Mucosa of stomach (tissue), 1 donor: ENCODE measurements around the gene LCE3A.
"Not testable (repeated sequence)": the region's sequence is repeated elsewhere in the genome, so short reads cannot be mapped to it uniquely, and the experiment has no call there.

ENCODE experiments used
- H3K27me3 ChIP-seq: one replicate; pipeline ENCODE4 v1.7.0; 2013; ENCODE audit warnings: mild to moderate bottlenecking, low read length; ENCODE audit not compliant: control insufficient read depth, insufficient read depth
- H3K36me3 ChIP-seq: one replicate; pipeline ENCODE4 v1.7.0; 2013; ENCODE audit warnings: low read length; ENCODE audit not compliant: control insufficient read depth, insufficient read depth
- H3K4me1 ChIP-seq: one replicate; pipeline ENCODE4 v1.7.0; 2013; ENCODE audit warnings: mild to moderate bottlenecking, low read length; ENCODE audit not compliant: control insufficient read depth, insufficient read depth
- H3K4me3 ChIP-seq: one replicate; pipeline ENCODE4 v1.7.0; 2013; ENCODE audit warnings: low read length
- H3K9ac ChIP-seq: one replicate; pipeline ENCODE4 v1.7.0; 2013; ENCODE audit warnings: mild to moderate bottlenecking, low read length, moderate library complexity
- H3K9me3 ChIP-seq: one replicate; pipeline ENCODE4 v1.7.0; 2013; ENCODE audit warnings: mild to moderate bottlenecking, low read length, moderate library complexity; ENCODE audit not compliant: control insufficient read depth
- donor health status: Pancreatic carcinoma.

LCE3A gene, protein sequence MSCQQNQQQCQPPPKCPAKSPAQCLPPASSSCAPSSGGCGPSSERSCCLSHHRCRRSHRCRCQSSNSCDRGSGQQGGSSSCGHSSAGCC

DNA sequence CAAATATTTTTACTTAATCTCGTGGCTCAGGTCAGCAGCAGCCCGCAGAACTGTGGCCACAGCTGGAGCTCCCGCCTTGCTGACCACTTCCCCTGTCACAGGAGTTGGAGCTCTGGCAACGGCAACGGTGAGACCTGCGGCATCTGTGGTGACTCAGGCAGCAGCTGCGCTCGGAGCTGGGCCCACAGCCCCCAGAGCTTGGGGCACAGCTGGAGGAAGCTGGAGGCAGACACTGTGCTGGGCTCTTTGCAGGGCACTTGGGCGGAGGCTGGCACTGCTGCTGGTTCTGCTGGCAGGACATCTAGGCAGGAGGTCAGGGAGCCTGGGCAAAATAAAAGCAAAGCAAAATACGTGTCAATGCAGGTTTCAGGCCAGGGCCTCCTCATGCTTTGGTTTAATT is at the start of gene LCE3A:
Gene LCE3A (minus strand): TSS at position 301 of the 400 bp plus-strand sequence. CDS start 0 bp downstream, at position 301.
- no peak within 1 kb of the TSS for H3K9ac ChIP-seq
- no peak within 1 kb of the TSS for H3K4me3 ChIP-seq
- peaks cover 5% of the 10 kb centered on the region for H3K27me3 ChIP-seq
- H3K4me1 ChIP-seq = no peaks in the 10 kb centered on the region
- H3K36me3 ChIP-seq = no peaks in the 10 kb centered on the region
- H3K9me3 ChIP-seq = no peaks in the 10 kb centered on the region

DNA sequence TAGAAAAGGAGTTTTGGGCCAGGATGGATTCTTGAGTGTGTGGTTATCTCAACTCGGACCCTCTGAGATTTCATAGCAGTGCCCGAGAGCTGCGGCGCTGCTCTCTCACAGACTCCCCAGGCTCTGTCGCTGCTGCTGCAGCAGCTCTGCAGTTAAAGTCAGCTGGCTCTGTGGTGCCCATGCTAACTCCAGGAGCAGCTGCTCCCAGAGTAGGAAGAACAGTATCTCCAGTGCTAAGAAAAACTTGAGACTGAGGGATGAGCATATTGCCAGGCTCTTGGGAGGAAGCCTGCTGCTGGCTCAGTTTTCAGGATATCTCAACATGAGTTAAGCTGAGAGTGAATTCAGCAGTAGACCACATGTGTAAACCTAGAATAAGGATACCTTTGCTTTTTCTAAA is 44.7 kb upstream of the LCE3A start:
- Histone ChIP-seq H3K27me3 (no peaks in the 10 kb centered on the region), H3K9ac (no peak overlapping the region), H3K4me3 (no peak overlapping the region), H3K9me3 (no peaks in the 10 kb centered on the region), H3K36me3 (no peaks in the 10 kb centered on the region), H3K4me1 (no peaks in the 10 kb centered on the region)

DNA sequence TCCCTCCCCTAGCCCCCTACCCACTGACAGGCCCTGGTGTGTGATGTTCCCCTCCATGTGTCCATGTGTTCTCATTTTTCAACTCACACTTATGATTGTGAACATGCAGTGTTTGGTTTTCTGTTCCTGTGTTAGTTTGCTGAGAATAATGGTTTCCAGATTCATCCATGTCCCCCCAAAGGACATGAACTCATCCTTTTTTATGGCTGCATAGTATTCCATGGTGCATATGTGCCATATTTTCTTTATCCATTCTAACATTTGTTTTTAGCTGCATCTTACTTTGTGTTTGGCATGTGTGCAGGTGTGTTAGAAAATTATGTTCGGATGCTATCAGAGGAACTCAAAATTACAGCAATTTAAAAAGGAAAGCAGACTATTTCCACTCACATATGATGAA is 43.3 kb upstream of the LCE3A start:
- H3K9ac ChIP-seq, H3K36me3 ChIP-seq, H3K4me3 ChIP-seq, H3K4me1 ChIP-seq, H3K9me3 ChIP-seq, H3K27me3 ChIP-seq: not testable (repeated sequence)

DNA sequence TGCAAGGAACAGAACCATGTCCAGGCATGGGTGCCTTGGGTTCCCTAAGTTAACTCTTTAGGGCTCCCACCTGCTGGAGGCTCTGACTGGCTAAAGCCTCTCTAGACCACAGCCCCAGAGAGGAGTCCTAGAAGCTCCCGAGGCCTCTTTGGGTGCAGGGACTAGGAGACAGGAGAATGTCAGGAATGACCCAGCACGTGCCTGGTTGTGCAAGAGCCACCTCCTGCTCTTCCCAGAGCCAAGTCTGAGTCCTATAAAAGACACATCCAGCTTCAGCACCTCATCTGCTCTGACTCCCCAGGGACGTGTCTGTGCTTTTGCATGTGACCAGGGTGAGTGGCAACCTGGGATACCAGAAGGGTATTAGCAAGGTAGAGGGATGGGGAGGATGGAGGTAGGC is 40.2 kb upstream of the LCE3A start, which contains the start of gene LCE2D:
Gene LCE2D (plus strand): TSS at position 283 of the 400 bp plus-strand sequence. CDS start 726 bp downstream, outside the sequence.
- no peaks in the 10 kb centered on the region for H3K4me1 ChIP-seq
- H3K4me3 ChIP-seq = no peak within 1 kb of the TSS
- H3K9me3 ChIP-seq = no peaks in the 10 kb centered on the region
- no peaks in the 10 kb centered on the region for H3K36me3 ChIP-seq
- H3K27me3 ChIP-seq = no peaks in the 10 kb centered on the region
- H3K9ac ChIP-seq = no peak within 1 kb of the TSS

DNA sequence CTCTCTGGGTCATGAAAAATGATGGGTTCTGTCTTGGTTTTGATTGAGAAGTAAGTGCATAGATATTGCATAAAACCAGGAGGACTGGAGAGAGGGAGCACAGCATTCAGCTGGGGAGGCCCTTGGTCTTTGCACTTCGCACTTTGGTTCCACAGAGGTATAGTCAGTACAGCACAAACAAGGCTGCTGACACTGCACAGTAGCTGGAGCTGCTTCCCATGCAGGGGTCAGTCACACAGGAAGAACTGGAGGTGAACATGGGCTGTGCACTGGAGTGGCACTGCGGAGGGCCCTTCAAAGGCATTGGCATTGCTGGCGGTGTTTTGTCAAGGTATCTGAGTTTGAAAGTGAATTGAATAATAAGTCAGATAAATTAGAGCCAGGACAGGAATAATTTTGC is 35.7 kb upstream of the LCE3A start:
- H3K9ac ChIP-seq = no peak overlapping the region
- no peaks in the 10 kb centered on the region for H3K9me3 ChIP-seq
- no peaks in the 10 kb centered on the region for H3K27me3 ChIP-seq
- no peaks in the 10 kb centered on the region for H3K4me1 ChIP-seq
- no peak overlapping the region for H3K4me3 ChIP-seq
- no peaks in the 10 kb centered on the region for H3K36me3 ChIP-seq

DNA sequence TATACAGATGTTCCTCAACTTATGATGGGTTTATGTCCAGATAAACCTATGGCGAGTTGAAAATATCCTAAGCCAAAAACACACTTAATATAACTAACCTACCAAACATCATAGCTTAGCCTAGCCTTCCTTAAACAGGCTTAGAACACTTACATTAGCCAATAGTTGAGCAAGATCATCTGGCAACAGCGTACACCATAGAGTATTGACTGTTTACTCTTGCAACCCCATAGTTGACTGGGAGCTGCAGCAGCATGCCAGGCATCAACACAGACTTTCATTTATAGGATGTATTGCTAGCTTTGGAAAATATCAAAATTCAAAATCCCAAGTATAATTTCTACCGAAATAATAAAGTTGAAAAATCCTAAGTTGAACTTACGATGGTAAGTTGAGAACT is 34.8 kb upstream of the LCE3A start:
- no peaks in the 10 kb centered on the region for H3K9me3 ChIP-seq
- no peak overlapping the region for H3K4me3 ChIP-seq
- no peaks in the 10 kb centered on the region for H3K27me3 ChIP-seq
- H3K4me1 ChIP-seq = no peaks in the 10 kb centered on the region
- no peak overlapping the region for H3K9ac ChIP-seq
- H3K36me3 ChIP-seq = no peaks in the 10 kb centered on the region

DNA sequence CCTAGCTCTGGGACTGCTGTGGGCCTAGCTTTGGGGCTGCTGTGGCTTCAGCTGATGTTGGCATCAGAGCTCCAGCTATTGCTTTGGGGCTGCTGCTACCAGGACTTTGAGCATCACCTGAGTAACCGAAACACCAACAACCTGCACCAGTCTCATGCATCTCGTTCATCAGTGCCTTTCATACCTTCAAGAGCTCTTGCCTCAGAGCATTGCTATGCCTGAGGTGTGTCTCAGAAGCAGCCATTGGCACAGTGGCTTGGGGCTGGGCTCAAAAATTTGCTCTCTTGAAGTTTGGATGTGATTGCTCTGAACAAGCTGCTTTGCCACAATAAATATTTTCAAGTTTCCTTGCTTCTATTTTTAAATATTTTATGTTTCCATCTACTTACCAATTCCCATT is 33.6 kb upstream of the LCE3A start:
- no peak overlapping the region for H3K4me3 ChIP-seq
- no peaks in the 10 kb centered on the region for H3K27me3 ChIP-seq
- no peaks in the 10 kb centered on the region for H3K36me3 ChIP-seq
- no peak overlapping the region for H3K9ac ChIP-seq
- H3K9me3 ChIP-seq = no peaks in the 10 kb centered on the region
- H3K4me1 ChIP-seq = no peaks in the 10 kb centered on the region

DNA sequence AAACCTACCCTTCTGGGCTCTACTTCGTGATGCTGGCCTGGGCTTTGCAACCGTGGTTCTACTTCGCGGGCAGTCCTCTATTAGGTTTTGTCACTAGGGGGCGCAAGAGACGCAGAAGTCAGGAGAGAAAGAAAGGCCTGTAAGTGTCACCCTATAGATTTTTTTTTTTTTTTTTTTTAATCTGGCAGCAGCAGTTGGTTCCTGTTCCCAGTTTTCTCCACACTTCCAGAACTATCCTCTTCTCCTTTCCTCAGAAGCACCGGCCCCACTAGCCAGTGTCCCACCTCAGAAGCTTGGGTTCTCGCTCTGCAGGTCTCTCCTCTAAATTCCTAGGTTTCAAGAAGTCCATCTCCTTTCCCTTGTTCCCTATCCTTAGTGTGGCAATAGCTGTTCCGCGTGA is 31.2 kb upstream of the LCE3A start:
- Histone ChIP-seq H3K27me3 (no peaks in the 10 kb centered on the region), H3K9me3 (no peaks in the 10 kb centered on the region), H3K36me3 (no peaks in the 10 kb centered on the region), H3K4me3 (no peak overlapping the region), H3K9ac (no peak overlapping the region), H3K4me1 (no peaks in the 10 kb centered on the region)

DNA sequence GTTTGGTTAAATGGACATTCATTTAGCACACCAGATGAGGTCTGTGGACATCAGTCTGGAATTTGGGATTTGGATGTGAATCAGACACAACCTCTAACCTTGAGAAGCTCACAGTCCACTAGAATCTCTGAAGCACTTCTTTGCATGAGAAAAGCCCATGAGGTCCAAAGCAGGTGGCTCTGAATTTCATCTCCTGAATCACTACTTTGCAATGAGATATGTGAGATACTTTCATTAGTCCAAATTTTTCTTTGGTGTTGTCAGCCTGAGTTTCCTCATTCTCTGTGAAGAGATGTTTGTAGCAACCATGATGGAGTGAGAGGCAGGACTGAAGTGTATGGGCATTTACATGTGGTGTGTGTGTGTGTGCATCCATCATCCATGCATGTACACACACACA is 23.8 kb upstream of the LCE3A start:
- Histone ChIP-seq H3K4me3 (no peak overlapping the region), H3K9me3 (no peaks in the 10 kb centered on the region), H3K27me3 (no peaks in the 10 kb centered on the region), H3K4me1 (no peaks in the 10 kb centered on the region), H3K9ac (no peak overlapping the region), H3K36me3 (no peaks in the 10 kb centered on the region)

DNA sequence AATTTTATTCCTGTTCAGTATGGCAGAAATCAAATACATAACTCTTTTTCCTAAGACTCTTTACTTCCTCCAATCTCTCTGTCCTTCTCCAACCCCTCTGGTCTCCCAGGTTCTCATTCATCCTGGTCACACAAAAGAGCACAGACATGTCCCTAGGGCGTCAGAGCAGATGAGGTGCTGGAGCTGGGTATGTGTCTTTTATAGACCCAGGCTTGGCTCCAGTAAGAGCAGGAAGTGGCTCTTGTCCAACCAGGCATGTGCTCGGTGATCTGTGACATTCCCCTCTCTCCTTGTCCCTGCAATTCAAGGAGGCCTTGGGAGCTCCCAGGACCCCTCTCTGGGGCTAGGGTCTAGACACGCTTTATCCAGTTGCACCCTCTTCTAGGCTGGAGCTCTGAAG is 22.2 kb upstream of the LCE3A start:
- Histone ChIP-seq H3K4me3 (no peak overlapping the region), H3K4me1 (no peaks in the 10 kb centered on the region), H3K9ac (no peak overlapping the region), H3K27me3 (no peaks in the 10 kb centered on the region), H3K9me3 (no peaks in the 10 kb centered on the region), H3K36me3 (no peaks in the 10 kb centered on the region)

DNA sequence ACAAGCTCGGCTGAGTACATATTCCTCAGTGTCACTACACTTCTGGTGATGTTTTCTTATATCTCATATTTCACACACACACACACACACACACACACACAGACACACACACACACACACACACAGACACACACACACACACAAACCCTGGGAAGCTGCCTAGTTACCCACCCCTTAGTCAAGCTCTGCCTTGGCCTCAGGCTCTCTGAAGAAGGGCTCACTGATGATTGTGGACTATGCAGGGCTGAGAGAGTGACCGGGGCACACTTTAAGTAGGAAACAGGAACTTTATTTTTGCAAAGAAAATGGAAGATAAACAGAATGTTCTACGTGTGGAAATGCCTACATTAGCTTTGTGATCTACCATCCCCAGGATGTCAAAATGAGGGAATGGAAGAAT is 21.0 kb upstream of the LCE3A start:
- no peak overlapping the region for H3K4me3 ChIP-seq
- H3K9ac ChIP-seq = no peak overlapping the region
- no peaks in the 10 kb centered on the region for H3K27me3 ChIP-seq
- H3K4me1 ChIP-seq = no peaks in the 10 kb centered on the region
- H3K9me3 ChIP-seq = no peaks in the 10 kb centered on the region
- no peaks in the 10 kb centered on the region for H3K36me3 ChIP-seq

DNA sequence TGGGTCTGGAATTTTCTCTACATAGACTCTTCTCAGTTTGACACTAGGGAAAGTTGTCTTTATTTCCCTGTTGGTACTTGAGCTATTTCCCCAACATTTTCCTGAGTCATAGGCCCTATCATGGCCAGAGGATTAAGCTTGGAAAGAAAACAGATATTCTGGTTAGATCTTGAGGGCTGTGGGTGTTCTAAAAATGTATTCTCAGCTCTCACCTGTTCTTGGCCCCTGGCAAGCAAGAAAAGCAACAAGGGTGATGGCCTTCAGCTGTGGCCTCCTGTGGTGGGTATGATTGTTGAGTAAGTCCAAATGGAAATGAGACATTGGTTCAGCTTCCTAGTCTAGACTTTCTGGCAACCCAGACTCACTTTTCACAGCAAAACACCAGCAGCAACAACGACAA is 17.4 kb upstream of the LCE3A start:
- H3K9ac ChIP-seq = no peak overlapping the region
- H3K36me3 ChIP-seq = no peaks in the 10 kb centered on the region
- H3K4me1 ChIP-seq = no peaks in the 10 kb centered on the region
- no peaks in the 10 kb centered on the region for H3K27me3 ChIP-seq
- H3K9me3 ChIP-seq = no peaks in the 10 kb centered on the region
- no peak overlapping the region for H3K4me3 ChIP-seq

DNA sequence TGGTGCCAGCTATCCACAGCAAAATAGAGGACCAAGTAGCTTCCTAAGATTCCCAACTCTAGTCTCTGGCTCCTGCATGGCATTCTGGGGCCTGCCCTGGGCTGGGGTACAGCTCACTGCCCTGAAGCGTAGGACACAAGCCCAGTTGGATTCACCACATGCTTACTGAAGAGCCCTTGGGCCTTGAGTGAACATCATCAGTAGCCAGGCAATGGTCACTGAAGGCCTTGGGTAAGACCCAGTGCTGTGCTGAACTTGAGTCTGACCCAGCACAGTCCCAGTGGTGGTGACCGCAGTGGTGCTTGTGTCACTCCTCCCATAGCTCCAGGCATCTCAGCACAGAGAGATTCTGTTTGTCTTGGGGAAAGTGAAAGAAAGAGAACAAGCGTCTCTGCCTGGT is 7.7 kb upstream of the LCE3A start:
- H3K9me3 ChIP-seq = no peaks in the 10 kb centered on the region
- H3K4me3 ChIP-seq = no peak overlapping the region
- H3K27me3 ChIP-seq = no peaks in the 10 kb centered on the region
- no peaks in the 10 kb centered on the region for H3K4me1 ChIP-seq
- H3K9ac ChIP-seq = no peak overlapping the region
- H3K36me3 ChIP-seq = no peaks in the 10 kb centered on the region
